D721Med (cell line): ENCODE results near the gene SLF2.

Source experiments
- DNase-seq: peaks from one replicate; pipeline ENCODE4 v3.0.0; 2011; ENCODE audit warnings: low spot score; ENCODE audit not compliant: insufficient read length
- FAIRE-seq: peaks from 2 replicates; lab custom pipeline; 2011; peaks lifted over from hg19 to GRCh38; lab: Jason Lieb, UNC
- CTCF ChIP-seq: IDR thresholded peaks from 2 replicates; pipeline ENCODE4 v1.5.1; 2012; ENCODE audit warnings: mild to moderate bottlenecking, control low read depth; ENCODE audit not compliant: insufficient read depth; ENCODE audit errors: missing control alignments

Gene SLF2

DNA sequence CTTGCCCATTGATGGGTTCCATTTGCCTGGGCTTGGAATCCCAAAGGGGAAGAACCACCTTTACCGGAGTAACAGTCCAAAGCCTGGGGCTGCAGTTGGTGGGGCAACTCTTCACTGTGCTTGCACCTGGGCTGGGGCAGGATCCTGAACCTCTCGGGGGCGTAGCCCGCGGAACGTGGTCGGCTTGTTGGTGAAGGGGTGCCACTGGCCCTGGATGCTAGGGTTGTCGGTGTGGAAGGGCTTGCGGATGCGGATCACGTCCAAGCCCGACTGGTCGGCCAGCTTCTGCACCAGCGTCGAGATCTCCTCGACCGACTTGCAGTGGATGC lies 73.8 kb downstream of the SLF2 start:
- TF ChIP-seq CTCF: no peak
- DNase-seq: no peak
- FAIRE-seq: no peak

DNA sequence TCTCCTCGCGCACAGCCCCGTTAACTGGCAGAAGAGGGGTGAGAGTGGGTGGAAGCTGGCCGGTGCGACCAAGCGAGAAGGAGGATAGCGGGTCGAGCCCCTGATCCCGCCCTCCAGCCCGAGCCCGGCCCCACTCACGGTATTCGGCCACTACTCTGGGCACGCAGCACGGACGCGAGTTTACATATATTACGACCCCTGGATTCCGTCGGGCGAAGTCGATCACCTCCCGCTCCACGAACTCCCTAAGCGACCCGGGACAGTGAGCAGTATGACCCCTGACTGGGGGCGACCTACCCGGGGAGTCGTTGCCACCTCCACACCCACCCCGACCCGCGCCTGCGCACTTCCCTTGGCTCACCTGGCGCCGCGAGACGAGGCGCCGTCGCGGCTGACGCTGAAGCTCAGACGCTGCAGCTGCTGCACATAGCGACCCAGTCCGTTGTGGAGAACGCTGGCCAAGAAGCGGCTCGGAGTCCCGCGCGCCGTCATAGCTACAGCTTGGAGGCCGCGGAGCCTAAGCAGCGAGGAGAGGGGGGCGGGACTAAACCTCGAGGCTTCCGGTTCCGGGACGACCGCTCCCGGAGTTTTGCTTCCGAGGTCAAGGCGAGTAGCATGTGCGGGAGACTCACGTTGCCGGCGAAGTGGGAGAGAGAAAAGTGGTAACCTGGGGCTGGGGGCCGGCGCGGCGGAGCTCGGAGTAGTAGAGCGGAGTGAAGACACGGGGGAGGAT lies 74.4 kb downstream of the SLF2 start, which contains the start of the genes MRPL43 and TWNK:
TSS of gene MRPL43 (minus strand) at position 546 of the 733 bp plus-strand sequence. CDS start at position 492, 54 bp downstream.
TSS of gene TWNK (plus strand) at position 592 of the 733 bp plus-strand sequence. CDS start 668 bp downstream, outside the sequence.
- FAIRE-seq: no peak
- no peak for TF ChIP-seq CTCF
- DNase-seq: peak; percentile 90

GRCh38 chr10:100987685-100988049 lies 74.9 kb downstream of the SLF2 start:
- DNase-seq (no peak), FAIRE-seq (no peak)
- no peak for TF ChIP-seq CTCF

GRCh38 chr10:100988166-100988565 lies 75.4 kb downstream of the SLF2 start:
- DNase-seq (no peak), FAIRE-seq (no peak)
- TF ChIP-seq CTCF: no peak

GRCh38 chr10:100989088-100989487 lies 76.3 kb downstream of the SLF2 start:
- TF ChIP-seq CTCF: no peak
- DNase-seq: no peak
- no peak for FAIRE-seq

DNA sequence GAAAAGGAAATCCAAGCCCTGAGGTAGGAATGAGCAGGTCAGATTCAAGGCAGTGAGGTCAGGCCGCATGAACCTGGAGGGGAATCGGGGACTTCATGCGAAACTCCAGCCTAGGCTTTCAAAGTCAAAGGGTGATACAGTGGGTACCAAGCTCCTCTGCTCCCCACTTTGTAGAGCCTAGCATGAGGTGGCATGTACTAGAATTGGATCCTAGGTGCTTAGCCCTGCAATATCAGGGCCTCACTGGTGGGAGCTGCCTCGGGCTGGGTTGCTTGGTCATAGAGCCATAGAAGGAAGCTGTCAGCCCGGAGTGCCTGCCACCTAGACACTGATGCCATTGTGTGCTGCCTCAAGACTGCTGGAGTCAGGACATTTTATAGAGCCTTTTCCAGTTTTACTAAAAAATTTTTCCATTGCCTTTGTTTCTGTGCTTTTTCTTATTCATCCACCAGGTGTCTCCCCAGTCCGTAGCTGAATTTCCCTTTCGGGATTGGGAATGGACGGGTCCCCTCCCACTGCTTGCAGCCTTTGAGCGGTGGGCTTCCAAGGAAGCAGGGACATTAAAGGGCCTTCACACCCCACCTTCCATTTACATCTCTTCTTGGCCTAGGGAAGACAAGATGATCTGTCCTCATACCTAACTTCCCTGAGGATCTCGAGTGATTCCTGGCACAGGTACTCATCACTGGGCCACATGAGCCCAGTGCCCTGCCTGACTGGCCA lies 81.4 kb downstream of the SLF2 start:
- peak; percentile 60 for TF ChIP-seq CTCF
- no peak for FAIRE-seq
- DNase-seq: no peak

GRCh38 chr10:100995181-100995580 lies 82.4 kb downstream of the SLF2 start:
- DNase-seq (no peak), FAIRE-seq (no peak)
- TF ChIP-seq CTCF: no peak
